Liver (tissue), 3 donors: ENCODE data around the gene VTCN1.

ENCODE experiments used
- ATF3 ChIP-seq: IDR thresholded peaks from 2 replicates; pipeline ENCODE4 v1.6.1; 2016; ENCODE audit warnings: antibody characterized with exemption
- CTCF ChIP-seq: fragments of 150-350 bp; IDR thresholded peaks from 2 replicates; pipeline ENCODE4 v1.5.1; 2017; ENCODE audit warnings: improper control_type of control experiment, low read depth, low read length; ENCODE audit not compliant: missing input control
- EGR1 ChIP-seq, 2 donors: IDR thresholded peaks; 2 replicates each; pipeline ENCODE4 v1.6.1; 2016 to 2018; ENCODE audit warnings: antibody characterized with exemption in 2 of 2, low read depth in 2 of 2
- GABPA ChIP-seq, 2 donors: IDR thresholded peaks in 1 of 2; conservative IDR thresholded peaks in 1 of 2; 2 replicates each; pipeline ENCODE4 v1.6.1; 2016; ENCODE audit warnings: antibody characterized with exemption in 2 of 2, mild to moderate bottlenecking in 1 of 2, moderate library complexity in 1 of 2
- JUND ChIP-seq, 2 donors: IDR thresholded peaks; 2 replicates each; pipeline ENCODE4 v1.6.1; 2016; ENCODE audit warnings: antibody characterized with exemption in 2 of 2
- RAD21 ChIP-seq, 2 donors: IDR thresholded peaks; 2 replicates each; pipeline ENCODE4 v1.6.1; 2016; ENCODE audit warnings: antibody characterized with exemption in 2 of 2, mild to moderate bottlenecking in 2 of 2
- RXRA ChIP-seq, 2 donors: IDR thresholded peaks; 2 replicates each; pipeline ENCODE4 v1.6.1; 2017 to 2018; ENCODE audit warnings: antibody characterized with exemption in 2 of 2, mild to moderate bottlenecking in 1 of 2
- TF ChIP-seq, protein P1 (sequence below): IDR thresholded peaks from 2 replicates; pipeline ENCODE4 v1.6.1; 2016; ENCODE audit warnings: antibody characterized with exemption, mild to moderate bottlenecking
- TF ChIP-seq, protein P2 (sequence below): IDR thresholded peaks from 2 replicates; pipeline ENCODE4 v1.6.1; 2016; ENCODE audit warnings: antibody characterized with exemption
- donor health status: healthy.
- donor health status: healthy.

DNA sequence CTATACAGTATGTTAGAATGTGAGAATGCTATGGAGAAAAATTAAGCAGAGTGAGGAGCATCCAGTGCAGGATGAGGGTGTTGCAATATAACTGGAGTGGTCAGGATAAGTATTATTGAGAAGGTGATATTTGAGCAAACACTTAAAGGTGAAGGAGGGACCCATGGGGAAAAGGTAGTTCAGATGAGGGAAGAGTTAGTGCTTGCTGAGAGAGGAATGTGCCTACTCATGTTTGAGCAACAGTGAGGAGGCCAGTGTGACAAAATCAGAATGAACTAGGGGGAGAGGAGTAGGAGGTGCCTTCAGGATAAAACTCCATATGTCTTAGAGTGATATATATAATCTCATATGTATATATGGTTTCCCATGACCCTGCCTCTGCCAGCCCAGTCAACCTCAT is 82.9 kb downstream of the VTCN1 start:
- TF ChIP-seq CTCF = no peak
- TF ChIP-seq, protein P1, sequence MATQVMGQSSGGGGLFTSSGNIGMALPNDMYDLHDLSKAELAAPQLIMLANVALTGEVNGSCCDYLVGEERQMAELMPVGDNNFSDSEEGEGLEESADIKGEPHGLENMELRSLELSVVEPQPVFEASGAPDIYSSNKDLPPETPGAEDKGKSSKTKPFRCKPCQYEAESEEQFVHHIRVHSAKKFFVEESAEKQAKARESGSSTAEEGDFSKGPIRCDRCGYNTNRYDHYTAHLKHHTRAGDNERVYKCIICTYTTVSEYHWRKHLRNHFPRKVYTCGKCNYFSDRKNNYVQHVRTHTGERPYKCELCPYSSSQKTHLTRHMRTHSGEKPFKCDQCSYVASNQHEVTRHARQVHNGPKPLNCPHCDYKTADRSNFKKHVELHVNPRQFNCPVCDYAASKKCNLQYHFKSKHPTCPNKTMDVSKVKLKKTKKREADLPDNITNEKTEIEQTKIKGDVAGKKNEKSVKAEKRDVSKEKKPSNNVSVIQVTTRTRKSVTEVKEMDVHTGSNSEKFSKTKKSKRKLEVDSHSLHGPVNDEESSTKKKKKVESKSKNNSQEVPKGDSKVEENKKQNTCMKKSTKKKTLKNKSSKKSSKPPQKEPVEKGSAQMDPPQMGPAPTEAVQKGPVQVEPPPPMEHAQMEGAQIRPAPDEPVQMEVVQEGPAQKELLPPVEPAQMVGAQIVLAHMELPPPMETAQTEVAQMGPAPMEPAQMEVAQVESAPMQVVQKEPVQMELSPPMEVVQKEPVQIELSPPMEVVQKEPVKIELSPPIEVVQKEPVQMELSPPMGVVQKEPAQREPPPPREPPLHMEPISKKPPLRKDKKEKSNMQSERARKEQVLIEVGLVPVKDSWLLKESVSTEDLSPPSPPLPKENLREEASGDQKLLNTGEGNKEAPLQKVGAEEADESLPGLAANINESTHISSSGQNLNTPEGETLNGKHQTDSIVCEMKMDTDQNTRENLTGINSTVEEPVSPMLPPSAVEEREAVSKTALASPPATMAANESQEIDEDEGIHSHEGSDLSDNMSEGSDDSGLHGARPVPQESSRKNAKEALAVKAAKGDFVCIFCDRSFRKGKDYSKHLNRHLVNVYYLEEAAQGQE = no peak
- TF ChIP-seq, protein P2, sequence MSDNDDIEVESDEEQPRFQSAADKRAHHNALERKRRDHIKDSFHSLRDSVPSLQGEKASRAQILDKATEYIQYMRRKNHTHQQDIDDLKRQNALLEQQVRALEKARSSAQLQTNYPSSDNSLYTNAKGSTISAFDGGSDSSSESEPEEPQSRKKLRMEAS = no peak
- no peak for TF ChIP-seq RAD21 (IDR thresholded peaks at IDR 0.05)
- TF ChIP-seq GABPA (IDR thresholded peaks at IDR 0.05 in 1 of 2, conservative IDR thresholded peaks at IDR 0.05 in 1 of 2) = no peak
- no peak for TF ChIP-seq JUND (IDR thresholded peaks at IDR 0.05)
- TF ChIP-seq RXRA (IDR thresholded peaks at IDR 0.05) = no peak
- TF ChIP-seq ATF3 = no peak
- no peak for TF ChIP-seq EGR1 (IDR thresholded peaks at IDR 0.05; ENCODE audit: low read depth in 2 of 2)
